ENCODE data around the gene COG5.
"Not testable (repeated sequence)": the region's sequence is repeated elsewhere in the genome, so short reads cannot be mapped to it uniquely, and the experiment has no call there.

Gene COG5

DNA sequence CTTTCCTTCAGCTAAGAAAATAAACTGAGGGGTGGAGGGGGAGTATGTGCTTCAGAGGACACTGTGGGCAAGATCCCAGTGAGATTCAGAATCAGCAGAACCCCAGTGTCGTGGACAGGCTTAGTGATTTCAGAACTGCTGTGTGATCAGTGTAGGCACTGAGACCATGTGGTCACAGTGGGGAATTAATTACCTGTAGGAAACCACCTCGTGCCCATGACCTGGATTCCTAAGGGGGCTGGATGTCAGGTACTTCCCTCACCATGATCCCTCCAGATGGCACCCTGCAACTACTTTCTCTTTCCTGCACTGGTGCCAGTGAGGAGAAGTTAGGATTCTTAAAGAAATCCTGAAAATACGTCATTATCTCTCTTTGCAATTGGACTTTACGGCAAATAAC, 330.5 kb downstream of the COG5 start:
- peaks cover 24% of the 10 kb centered on the region for H3K4me1 ChIP-seq (ENCODE audit: control insufficient read depth, insufficient read depth, low read length)
- H3K36me3 ChIP-seq (ENCODE audit: insufficient read depth, low read length): no peaks in the 10 kb centered on the region
- H3K9me3 ChIP-seq (replicated peaks; ENCODE audit: low read length): no peaks in the 10 kb centered on the region
- H3K27me3 ChIP-seq (ENCODE audit: control insufficient read depth, insufficient read depth, low read length): no peaks in the 10 kb centered on the region
- no peak overlapping the region for H3K9ac ChIP-seq (ENCODE audit: low read depth, low read length)
- no peak overlapping the region for H3K4me3 ChIP-seq (ENCODE audit: low read length)
- no peak overlapping the region for H3K4me2 ChIP-seq (ENCODE audit: low read length)

DNA sequence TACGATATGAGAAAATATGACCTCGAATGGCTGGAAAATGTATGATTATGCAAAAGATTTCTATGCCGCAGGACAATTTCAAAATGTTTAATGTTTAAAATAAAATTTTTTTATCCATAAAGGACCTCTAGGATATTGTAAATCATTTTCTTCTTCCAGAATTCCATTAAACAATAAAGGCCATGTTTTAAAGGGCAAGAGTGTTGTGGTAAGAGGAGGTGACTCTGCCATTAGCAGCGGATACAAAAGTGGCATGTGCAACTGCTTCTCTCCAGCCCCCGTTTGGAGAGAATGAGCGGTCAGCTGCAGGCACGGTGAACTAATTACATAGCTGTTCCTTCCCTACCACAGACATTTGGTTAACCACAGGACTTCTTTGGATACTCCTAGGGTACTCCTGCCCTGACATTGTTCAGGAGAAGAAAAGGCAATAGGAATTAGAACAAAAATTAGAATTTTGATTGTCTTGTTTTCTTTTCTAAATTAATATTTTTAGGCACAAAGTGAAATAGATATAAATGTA, 331.1 kb downstream of the COG5 start:
- Histone ChIP-seq H3K9me3 (replicated peaks; ENCODE audit: low read length) (no peaks in the 10 kb centered on the region), H3K9ac (ENCODE audit: low read depth, low read length) (no peak overlapping the region), H3K36me3 (ENCODE audit: insufficient read depth, low read length) (no peaks in the 10 kb centered on the region), H3K27me3 (ENCODE audit: control insufficient read depth, insufficient read depth, low read length) (no peaks in the 10 kb centered on the region), H3K4me2 (ENCODE audit: low read length) (no peak overlapping the region), H3K4me1 (ENCODE audit: control insufficient read depth, insufficient read depth, low read length) (peaks cover 24% of the 10 kb centered on the region), H3K4me3 (ENCODE audit: low read length) (no peak overlapping the region)

- H3K4me2 ChIP-seq (ENCODE audit: low read length): no peak overlapping the region
- no peak overlapping the region for H3K9ac ChIP-seq (ENCODE audit: low read depth, low read length)
- no peaks in the 10 kb centered on the region for H3K36me3 ChIP-seq (ENCODE audit: insufficient read depth, low read length)
- H3K4me3 ChIP-seq (ENCODE audit: low read length): no peak overlapping the region
- no peaks in the 10 kb centered on the region for H3K9me3 ChIP-seq (replicated peaks; ENCODE audit: low read length)
- peaks cover 24% of the 10 kb centered on the region for H3K4me1 ChIP-seq (ENCODE audit: control insufficient read depth, insufficient read depth, low read length)
- no peaks in the 10 kb centered on the region for H3K27me3 ChIP-seq (ENCODE audit: control insufficient read depth, insufficient read depth, low read length)
Observed at GRCh38 chr7:107230334-107230733, 333.4 kb downstream of the COG5 start.

DNA sequence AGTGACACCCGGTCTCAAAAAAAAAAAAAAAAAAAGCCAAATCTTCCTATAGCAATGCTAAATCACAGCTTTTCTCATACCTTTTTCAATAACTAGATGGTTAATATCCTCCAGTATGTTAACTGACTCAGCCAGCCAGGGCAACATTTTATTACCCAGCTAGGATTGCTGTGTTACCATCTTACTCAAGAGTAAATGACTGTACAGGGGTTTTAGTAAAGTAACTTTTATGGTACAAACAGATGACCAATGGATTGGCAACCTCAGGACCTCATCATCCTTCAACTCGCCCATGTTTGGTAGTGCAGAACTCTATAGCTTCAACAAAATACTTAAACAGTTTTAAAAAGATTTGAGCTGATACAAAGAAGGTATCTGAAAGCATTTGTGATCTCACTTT, 335.4 kb downstream of the COG5 start:
- Histone ChIP-seq H3K9ac (ENCODE audit: low read depth, low read length) (no peak overlapping the region), H3K9me3 (replicated peaks; ENCODE audit: low read length) (no peaks in the 10 kb centered on the region), H3K4me2 (ENCODE audit: low read length) (no peak overlapping the region), H3K27me3 (ENCODE audit: control insufficient read depth, insufficient read depth, low read length) (no peaks in the 10 kb centered on the region), H3K4me1 (ENCODE audit: control insufficient read depth, insufficient read depth, low read length) (peaks cover 24% of the 10 kb centered on the region), H3K4me3 (ENCODE audit: low read length) (no peak overlapping the region), H3K36me3 (ENCODE audit: insufficient read depth, low read length) (no peaks in the 10 kb centered on the region)

DNA sequence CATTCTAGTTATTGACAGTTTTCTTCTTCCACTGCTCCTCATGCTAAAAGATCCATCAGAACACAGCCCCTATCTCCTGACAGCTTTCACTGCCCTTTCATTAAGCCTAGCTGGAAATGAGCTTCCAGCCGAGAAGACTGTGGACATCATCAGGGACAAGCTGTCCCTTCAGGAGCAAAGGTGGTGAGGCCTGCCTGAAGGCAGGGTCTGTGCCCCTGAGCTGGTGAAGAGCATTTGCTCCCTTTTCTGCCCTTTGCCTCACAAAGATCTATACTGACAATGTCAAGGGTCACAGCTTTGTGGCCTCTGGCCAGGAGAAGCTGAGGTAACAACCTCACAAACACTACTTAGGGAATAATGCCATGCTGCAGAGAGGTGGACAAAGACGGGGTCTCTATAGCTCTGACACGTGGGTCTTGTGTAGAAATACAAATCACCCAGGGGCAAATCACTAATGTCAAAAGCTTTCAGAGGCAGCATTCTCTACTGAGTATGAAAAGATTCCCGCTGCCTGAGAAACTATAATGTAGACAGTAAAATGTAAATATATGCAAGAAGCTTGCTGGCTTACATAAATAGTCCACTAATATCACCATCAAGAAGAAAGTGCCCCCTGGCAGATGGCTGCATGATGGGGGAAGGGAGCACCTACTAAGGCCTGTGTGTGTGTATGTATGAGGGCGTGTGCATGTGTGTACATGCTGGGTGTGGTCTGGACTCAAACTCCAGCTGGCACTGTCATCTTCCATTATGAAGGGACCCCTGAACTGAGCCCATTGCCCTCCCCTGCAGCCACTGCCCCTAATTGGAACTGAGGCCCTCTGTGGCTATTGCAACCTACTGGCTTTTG, 339.1 kb downstream of the COG5 start:
- Histone ChIP-seq H3K27me3 (ENCODE audit: control insufficient read depth, insufficient read depth, low read length) (no peaks in the 10 kb centered on the region), H3K4me3 (ENCODE audit: low read length) (no peak overlapping the region), H3K36me3 (ENCODE audit: insufficient read depth, low read length) (no peaks in the 10 kb centered on the region), H3K9ac (ENCODE audit: low read depth, low read length) (no peak overlapping the region), H3K9me3 (replicated peaks; ENCODE audit: low read length) (no peaks in the 10 kb centered on the region), H3K4me1 (ENCODE audit: control insufficient read depth, insufficient read depth, low read length) (peaks cover 11% of the 10 kb centered on the region), H3K4me2 (ENCODE audit: low read length) (no peak overlapping the region)

DNA sequence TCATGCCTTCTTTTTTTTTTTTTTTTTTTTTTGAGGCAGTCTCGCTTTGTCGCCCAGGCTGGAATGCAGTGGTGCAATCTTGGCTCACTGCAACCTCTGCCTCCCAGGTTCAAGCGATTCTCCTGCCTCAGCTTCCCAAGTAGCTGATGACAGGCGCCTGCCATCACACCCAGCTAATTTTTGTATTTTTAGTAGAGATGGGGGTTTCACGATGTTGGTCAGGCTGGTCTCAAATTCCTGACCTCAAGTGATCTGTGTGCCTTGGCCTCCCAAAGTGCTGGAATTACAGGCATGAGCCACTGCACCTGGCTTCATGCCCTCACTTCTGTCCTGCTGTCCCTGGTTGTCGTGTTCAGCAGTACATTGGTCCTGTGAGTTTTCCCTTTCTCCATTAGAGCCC, 342.9 kb downstream of the COG5 start:
- not testable (repeated sequence) for H3K36me3 ChIP-seq (ENCODE audit: insufficient read depth, low read length); H3K4me2 ChIP-seq (ENCODE audit: low read length); H3K4me1 ChIP-seq (ENCODE audit: control insufficient read depth, insufficient read depth, low read length); H3K4me3 ChIP-seq (ENCODE audit: low read length); H3K9ac ChIP-seq (ENCODE audit: low read depth, low read length); H3K9me3 ChIP-seq (replicated peaks; ENCODE audit: low read length); H3K27me3 ChIP-seq (ENCODE audit: control insufficient read depth, insufficient read depth, low read length)

- Histone ChIP-seq H3K4me2 (ENCODE audit: low read length) (no peak overlapping the region), H3K27me3 (ENCODE audit: control insufficient read depth, insufficient read depth, low read length) (no peaks in the 10 kb centered on the region), H3K9ac (ENCODE audit: low read depth, low read length) (no peak overlapping the region), H3K4me1 (ENCODE audit: control insufficient read depth, insufficient read depth, low read length) (peaks cover 4% of the 10 kb centered on the region), H3K9me3 (replicated peaks; ENCODE audit: low read length) (no peaks in the 10 kb centered on the region), H3K4me3 (ENCODE audit: low read length) (no peak overlapping the region), H3K36me3 (ENCODE audit: insufficient read depth, low read length) (no peaks in the 10 kb centered on the region)
Observed at GRCh38 chr7:107220356-107220755, 343.4 kb downstream of the COG5 start.

DNA sequence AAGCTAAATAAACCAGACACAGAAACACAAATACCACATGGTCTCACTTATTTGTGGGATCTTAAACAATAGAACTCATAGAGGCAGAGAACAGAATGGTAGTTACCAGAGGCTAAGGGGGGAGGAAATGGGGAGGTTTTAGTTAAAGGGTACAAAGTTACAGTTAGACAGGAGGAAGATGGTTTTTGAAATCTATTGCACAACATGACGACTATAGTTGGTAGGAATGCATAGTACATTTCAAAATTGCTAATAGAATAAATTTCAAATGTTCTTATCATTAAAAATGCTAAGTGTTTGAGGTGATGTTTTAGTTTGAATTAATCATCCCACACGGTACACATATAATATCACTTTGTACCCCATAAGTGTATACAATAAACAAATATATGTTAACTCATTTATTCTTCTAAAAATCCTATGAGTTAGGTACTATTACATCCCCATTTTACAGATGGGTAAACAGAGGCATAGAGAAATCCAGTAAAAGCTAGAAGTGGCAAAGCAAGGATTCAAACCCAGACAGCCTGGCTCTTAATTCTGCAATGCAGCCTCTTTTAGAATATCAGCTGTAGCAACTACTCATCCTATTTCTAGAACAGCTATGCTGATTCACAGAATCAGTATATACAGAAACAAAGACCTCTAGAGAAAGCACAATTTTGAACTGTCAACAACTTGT, 344.0 kb downstream of the COG5 start:
- Histone ChIP-seq H3K9me3 (replicated peaks; ENCODE audit: low read length) (no peaks in the 10 kb centered on the region), H3K27me3 (ENCODE audit: control insufficient read depth, insufficient read depth, low read length) (no peaks in the 10 kb centered on the region), H3K4me3 (ENCODE audit: low read length) (no peak overlapping the region), H3K36me3 (ENCODE audit: insufficient read depth, low read length) (no peaks in the 10 kb centered on the region), H3K4me1 (ENCODE audit: control insufficient read depth, insufficient read depth, low read length) (peaks cover 4% of the 10 kb centered on the region), H3K9ac (ENCODE audit: low read depth, low read length) (no peak overlapping the region), H3K4me2 (ENCODE audit: low read length) (no peak overlapping the region)

GRCh38 chr7:107213945-107214344, 349.8 kb downstream of the COG5 start:
- H3K4me3 ChIP-seq (ENCODE audit: low read length): no peak overlapping the region
- no peak overlapping the region for H3K4me2 ChIP-seq (ENCODE audit: low read length)
- H3K36me3 ChIP-seq (ENCODE audit: insufficient read depth, low read length): no peaks in the 10 kb centered on the region
- H3K9ac ChIP-seq (ENCODE audit: low read depth, low read length): no peak overlapping the region
- H3K4me1 ChIP-seq (ENCODE audit: control insufficient read depth, insufficient read depth, low read length): no peaks in the 10 kb centered on the region
- H3K9me3 ChIP-seq (replicated peaks; ENCODE audit: low read length): no peaks in the 10 kb centered on the region
- no peaks in the 10 kb centered on the region for H3K27me3 ChIP-seq (ENCODE audit: control insufficient read depth, insufficient read depth, low read length)

GRCh38 chr7:107213193-107213788, 350.4 kb downstream of the COG5 start:
- peaks cover 3% of the 10 kb centered on the region for H3K4me1 ChIP-seq (ENCODE audit: control insufficient read depth, insufficient read depth, low read length)
- H3K9me3 ChIP-seq (replicated peaks; ENCODE audit: low read length): no peaks in the 10 kb centered on the region
- H3K4me2 ChIP-seq (ENCODE audit: low read length): no peak overlapping the region
- no peaks in the 10 kb centered on the region for H3K27me3 ChIP-seq (ENCODE audit: control insufficient read depth, insufficient read depth, low read length)
- H3K4me3 ChIP-seq (ENCODE audit: low read length): no peak overlapping the region
- H3K36me3 ChIP-seq (ENCODE audit: insufficient read depth, low read length): no peaks in the 10 kb centered on the region
- H3K9ac ChIP-seq (ENCODE audit: low read depth, low read length): no peak overlapping the region

DNA sequence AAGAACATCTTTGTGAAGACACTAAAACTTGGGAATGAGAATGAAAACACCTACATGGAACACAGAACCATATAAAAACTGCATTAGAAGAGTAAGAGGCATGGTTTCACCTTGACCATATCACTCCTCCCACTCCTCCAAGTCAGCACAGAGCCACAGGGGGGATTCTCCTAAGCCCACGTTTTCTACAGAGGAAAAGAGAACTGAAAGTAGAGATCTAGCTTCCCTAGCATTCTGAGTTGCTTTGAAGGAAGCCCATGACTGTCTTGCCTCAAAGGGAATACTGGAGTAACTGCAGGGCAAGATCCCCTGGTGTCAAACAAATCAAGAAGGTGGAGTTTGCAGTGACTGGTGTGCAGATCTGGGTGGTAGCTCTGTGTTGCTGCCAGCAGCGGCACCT, 351.0 kb downstream of the COG5 start:
- H3K9ac ChIP-seq (ENCODE audit: low read depth, low read length): no peak overlapping the region
- H3K4me1 ChIP-seq (ENCODE audit: control insufficient read depth, insufficient read depth, low read length): peaks cover 9% of the 10 kb centered on the region
- no peaks in the 10 kb centered on the region for H3K36me3 ChIP-seq (ENCODE audit: insufficient read depth, low read length)

More for the DNA sequence above, 351.0 kb downstream of the COG5 start:
- Histone ChIP-seq H3K9me3 (replicated peaks; ENCODE audit: low read length) (no peaks in the 10 kb centered on the region), H3K4me3 (ENCODE audit: low read length) (no peak overlapping the region), H3K4me2 (ENCODE audit: low read length) (no peak overlapping the region), H3K27me3 (ENCODE audit: control insufficient read depth, insufficient read depth, low read length) (no peaks in the 10 kb centered on the region)

Data from skeletal muscle satellite cell (primary cell).